HepG2 (cell line): Measurements from ENCODE around the gene PRM2. TPM values are rescaled to one million over a fixed set of nuclear protein-coding genes. Genes with fewer than 3 reads are reported as not detected.
A peak's percentile ranks its signal among the peaks of the same experiment; 100 is the strongest.

Experiments used
- ATAC-seq: fragments of 200-7000 bp; cut with Tn5 transposase; 3 replicates; pipeline ENCODE4 v1.9.1; 2020; ENCODE audit warnings: mild to moderate bottlenecking, moderate library complexity
- BruUV-seq: library from RNA; stranded (reverse); fragments of 400-500 nt; replicated peaks from 2 replicates; lab custom pipeline; 2021; lab: Mats Ljungman, UMichigan
- CTCF ChIA-PET: fragments of 300-600 bp; formaldehyde crosslinking; extraction: SDS; loops from one replicate; lab custom pipeline; 2021; ENCODE audit warnings: low total read pairs, inconsistent platforms, low intra/inter-chr PET ratio; lab: Yijun Ruan, JAX
- POLR2A ChIA-PET: fragments of 350-600 bp; sonication (Branson Sonifier 250); formaldehyde crosslinking; loops from one replicate; lab custom pipeline; 2020; ENCODE audit warnings: antibody characterized with exemption, inconsistent platforms; lab: Yijun Ruan, JAX
- DNase-seq: peaks from one replicate; pipeline ENCODE4 v3.0.0-alpha.2; 2015; ENCODE audit warnings: low spot score
- FAIRE-seq: peaks from 3 replicates; lab custom pipeline; 2011; peaks lifted over from hg19 to GRCh38; lab: Jason Lieb, UNC
- H2AFZ ChIP-seq: one replicate; pipeline ENCODE4 v1.6.1; 2011; ENCODE audit warnings: low read length, inconsistent platforms
- H3K27ac ChIP-seq: fragments of 300-600 bp; 3 replicates; pipeline ENCODE4 v1.8.0; 2011; ENCODE audit warnings: mixed run types, mild to moderate bottlenecking, mixed read lengths, low read length, inconsistent platforms; ENCODE audit not compliant: insufficient read depth; ENCODE audit errors: extremely low read length
- H3K27me3 ChIP-seq, 2 experiments: fragments of 200-600 bp in 1 of 2; 2 replicates in 1 of 2; 3 replicates in 1 of 2; pipeline versions ENCODE4 v1.6.0 to v1.8.0; 2011; ENCODE audit warnings: low read length in 2 of 2, mild to moderate bottlenecking in 2 of 2, moderate library complexity in 2 of 2, inconsistent platforms in 1 of 2; ENCODE audit not compliant: insufficient read depth in 2 of 2, control insufficient read depth in 1 of 2
- H3K36me3 ChIP-seq, 2 experiments: fragments of 200-600 bp in 1 of 2; replicated peaks in 1 of 2; 2 replicates in 1 of 2; 3 replicates in 1 of 2; pipeline versions ENCODE4 v1.5.1 to v1.8.0; 2011; ENCODE audit warnings: low read length in 2 of 2, inconsistent platforms in 1 of 2; ENCODE audit not compliant: insufficient read depth in 2 of 2, control insufficient read depth in 1 of 2
- H3K4me1 ChIP-seq: 2 replicates; pipeline ENCODE4 v1.5.1; 2012; ENCODE audit warnings: low read length, inconsistent platforms; ENCODE audit not compliant: insufficient read depth
- H3K4me2 ChIP-seq: 2 replicates; pipeline ENCODE4 v1.6.0; 2011; ENCODE audit warnings: low read depth, low read length, inconsistent platforms
- H3K4me3 ChIP-seq, 3 experiments: fragments of 200-600 bp in 1 of 3; sonication (generic), shearing (Covaris generic) in 1 of 3; replicated peaks in 1 of 3; 2 replicates each; pipeline ENCODE4 v1.5.1; 2011 to 2016; ENCODE audit warnings: low read length in 3 of 3, inconsistent platforms in 2 of 3, low read depth in 2 of 3, mild to moderate bottlenecking in 2 of 3, control low read depth in 1 of 3, mixed read lengths in 1 of 3; ENCODE audit not compliant: insufficient read depth in 1 of 3
- H3K79me2 ChIP-seq: one replicate; pipeline ENCODE4 v1.6.1; 2011; ENCODE audit warnings: low read length, inconsistent platforms; ENCODE audit not compliant: insufficient read depth
- H3K9ac ChIP-seq: 2 replicates; pipeline ENCODE4 v1.6.0; 2011; ENCODE audit warnings: mild to moderate bottlenecking, low read depth, low read length, inconsistent platforms; ENCODE audit not compliant: insufficient read depth
- H3K9me3 ChIP-seq: 2 replicates; pipeline ENCODE4 v1.5.1; 2012; ENCODE audit warnings: mild to moderate bottlenecking, low read length
- H4K20me1 ChIP-seq: 2 replicates; pipeline ENCODE4 v1.6.0; 2011; ENCODE audit warnings: inconsistent platforms, mild to moderate bottlenecking, low read length, moderate library complexity; ENCODE audit not compliant: insufficient read depth
- AKAP8 ChIP-seq: sonication (generic); formaldehyde crosslinking; IDR thresholded peaks from 2 replicates; pipeline ENCODE4 v1.5.1; 2020; ENCODE audit warnings: mild to moderate bottlenecking, missing genetic modification reagents
- ATF7 ChIP-seq, 2 experiments: fragments of 450-650 bp in 1 of 2; sonication (generic) in 1 of 2; formaldehyde crosslinking in 1 of 2; IDR thresholded peaks; 2 replicates each; pipeline versions ENCODE4 v1.4.0 to v1.6.1; 2016 to 2020; ENCODE audit warnings: antibody characterized with exemption in 1 of 2, mild to moderate bottlenecking in 1 of 2, missing genetic modification reagents in 1 of 2
- CAMTA2 ChIP-seq: sonication (generic); formaldehyde crosslinking; IDR thresholded peaks from 2 replicates; pipeline ENCODE4 v1.4.0; 2020; ENCODE audit warnings: mild to moderate bottlenecking, missing genetic modification reagents, borderline replicate concordance
- CERS6 ChIP-seq: sonication (generic); formaldehyde crosslinking; IDR thresholded peaks from 2 replicates; pipeline ENCODE4 v1.5.0; 2020; ENCODE audit warnings: missing genetic modification reagents
- ETV6 ChIP-seq: sonication (generic); formaldehyde crosslinking; conservative IDR thresholded peaks from 2 replicates; pipeline ENCODE4 v1.4.0; 2020; ENCODE audit warnings: missing genetic modification reagents
- GATAD2A ChIP-seq: IDR thresholded peaks from 2 replicates; pipeline ENCODE4 v1.6.1; 2016
- HOXA5 ChIP-seq: sonication (generic); formaldehyde crosslinking; IDR thresholded peaks from 2 replicates; pipeline ENCODE4 v1.4.0; 2020; ENCODE audit warnings: missing genetic modification reagents
- ISX ChIP-seq: sonication (generic); formaldehyde crosslinking; conservative IDR thresholded peaks from 2 replicates; pipeline ENCODE4 v1.5.0; 2020; ENCODE audit warnings: missing genetic modification reagents
- KAT8 ChIP-seq: IDR thresholded peaks from 2 replicates; pipeline ENCODE4 v1.6.1; 2016; ENCODE audit warnings: missing genetic modification reagents, missing compliant biosample characterization
- LCORL ChIP-seq, 2 experiments: fragments of 450-650 bp in 1 of 2; sonication (generic) in 1 of 2; formaldehyde crosslinking in 1 of 2; IDR thresholded peaks; 2 replicates each; pipeline versions ENCODE4 v1.5.0 to v1.6.1; 2017 to 2020; ENCODE audit warnings: antibody characterized with exemption in 1 of 2, missing genetic modification reagents in 1 of 2
- NCOA1 ChIP-seq: sonication (generic); formaldehyde crosslinking; IDR thresholded peaks from 2 replicates; pipeline ENCODE4 v1.9.0; 2021; ENCODE audit warnings: missing genetic modification reagents
- PITX1 ChIP-seq: sonication (generic); formaldehyde crosslinking; IDR thresholded peaks from 2 replicates; pipeline ENCODE4 v1.5.1; 2020; ENCODE audit warnings: mild to moderate bottlenecking, missing genetic modification reagents
- RBM22 ChIP-seq: fragments of 200-400 bp; formaldehyde crosslinking; optimal IDR thresholded peaks from 2 replicates; pipeline ENCODE3; 2017; ENCODE audit warnings: mild to moderate bottlenecking, low read length, moderate library complexity
- YEATS4 ChIP-seq: sonication (generic); formaldehyde crosslinking; IDR thresholded peaks from 2 replicates; pipeline ENCODE4 v1.4.0; 2020; ENCODE audit warnings: missing genetic modification reagents, borderline replicate concordance
- ZBTB4 ChIP-seq: sonication (generic); formaldehyde crosslinking; IDR thresholded peaks from 2 replicates; pipeline ENCODE4 v1.4.0; 2020; ENCODE audit warnings: missing genetic modification reagents, mild to moderate bottlenecking, borderline replicate concordance
- ZFP91 ChIP-seq: sonication (generic); formaldehyde crosslinking; IDR thresholded peaks from 2 replicates; pipeline ENCODE4 v1.9.0; 2022; ENCODE audit warnings: missing genetic modification reagents, mild to moderate bottlenecking, borderline replicate concordance
- ZFYVE20 ChIP-seq: sonication (generic); formaldehyde crosslinking; IDR thresholded peaks from 2 replicates; pipeline ENCODE4 v1.8.0; 2023; ENCODE audit warnings: low read depth, mild to moderate bottlenecking, moderate library complexity, missing genetic modification reagents, borderline replicate concordance
- ZNF292 ChIP-seq: sonication (generic); formaldehyde crosslinking; IDR thresholded peaks from 2 replicates; pipeline ENCODE4 v1.8.1; 2022; ENCODE audit warnings: mild to moderate bottlenecking, low read depth, missing genetic modification reagents, borderline replicate concordance
- ZNF30 ChIP-seq: sonication (generic); formaldehyde crosslinking; IDR thresholded peaks from 2 replicates; pipeline ENCODE4 v1.5.0; 2020; ENCODE audit warnings: mild to moderate bottlenecking, missing genetic modification reagents
- ZNF33B ChIP-seq: sonication (generic); formaldehyde crosslinking; IDR thresholded peaks from 2 replicates; pipeline ENCODE4 v1.5.1; 2020; ENCODE audit warnings: mild to moderate bottlenecking, missing genetic modification reagents
- ZNF484 ChIP-seq: sonication (generic); formaldehyde crosslinking; IDR thresholded peaks from 2 replicates; pipeline ENCODE4 v1.5.1; 2020; ENCODE audit warnings: mild to moderate bottlenecking, low read depth, missing genetic modification reagents, borderline replicate concordance
- WGBS: methylation state at CpG from one replicate; pipeline ENCODE4 v1.1.6; 2017; ENCODE audit warnings: low lambda C conversion rate; 5-methylcytosine and 5-hydroxymethylcytosine counted together
- in situ Hi-C: cut with HindIII; loops from 2 replicates; pipeline ENCODE4 v1.10.0; 2017; ENCODE audit warnings: low pct_unique_long_range_greater_than_20kb; ENCODE audit not compliant: extremely low pct_ligation_motif_present
- intact Hi-C: fragments of 100-400 bp; cut with micrococcal nuclease; formaldehyde crosslinking; loops from one replicate; pipeline ENCODE4 v1.10.0; 2022; ENCODE audit not compliant: unreplicated experiment
- polyA plus RNA-seq, 8 experiments: library from polyadenylated mRNA; depleted of rRNA in 3 of 8; stranded (reverse) in 7 of 8; unstranded in 1 of 8; fragments of >200 nt; fragmentation: Illumina TruSeq in 4 of 8; extraction: Trizol in 4 of 8; gene quantifications; 2 replicates each; pipeline versions ENCODE4 v1.2.1 to v1.2.3, GENCODE V29; 2011 to 2016; ENCODE audit warnings: low read depth in 4 of 8, missing spikeins in 1 of 8, mixed read lengths in 1 of 8; ENCODE audit not compliant: insufficient read depth in 1 of 8
- total RNA-seq, 5 experiments: library from RNA; depleted of rRNA; stranded (reverse); fragments of >200 nt; fragmentation: Illumina TruSeq; extraction: Trizol; gene quantifications; 2 replicates each; pipeline ENCODE4 v1.2.3, GENCODE V29; 2016; ENCODE audit warnings: low read depth in 1 of 5

Gene PRM2
- total and polyA plus RNA-seq, 2 of the 13 experiments (the other 11 are each of a cell fraction or from before 2014, with no cell fraction given), result 0.54 TPM; not detected in 1

DNA sequence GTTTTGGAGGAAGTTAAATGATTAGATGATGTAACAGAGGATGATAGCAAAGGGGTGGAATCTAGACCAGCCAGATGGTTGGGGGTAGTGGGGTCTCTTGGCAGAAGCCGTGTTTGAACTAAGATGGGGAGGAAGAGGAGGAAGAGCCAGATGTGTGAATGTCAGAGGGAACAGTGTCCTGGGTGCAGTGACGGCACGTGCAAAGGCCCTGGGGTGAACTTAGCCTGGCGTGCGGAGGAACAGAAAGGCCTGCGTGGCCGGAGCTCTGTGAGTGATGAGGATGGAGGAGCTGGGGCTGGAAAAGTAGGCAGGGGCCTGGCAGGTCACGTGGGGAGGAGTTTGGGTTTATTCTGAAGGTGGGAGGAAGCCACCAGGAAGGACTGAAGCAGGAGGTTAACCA is 42.5 kb upstream of the PRM2 start:
- CTCF ChIA-PET, result no interaction called here
- TF ChIP-seq ZBTB4, result peak; percentile 3; the same call in 1 of the 2 replicates
- no peak for TF ChIP-seq ISX (CRISPR knock-in tag)
- no peak for TF ChIP-seq ZNF484 (CRISPR knock-in tag)
- no peak for TF ChIP-seq PITX1 (CRISPR knock-in tag)
- no peak for TF ChIP-seq GATAD2A
- TF ChIP-seq CERS6 (CRISPR knock-in tag), result no peak
- TF ChIP-seq ZFYVE20, result no peak
- no peak for TF ChIP-seq YEATS4 (CRISPR knock-in tag)
- TF ChIP-seq HOXA5 (CRISPR knock-in tag), result no peak
- 0 out of 2 replicates have a peak, but pooled peaks have one; percentile 7 for TF ChIP-seq ZFP91
- TF ChIP-seq AKAP8 (CRISPR knock-in tag), result no peak
- no peak for TF ChIP-seq LCORL (IDR thresholded peaks at IDR 0.05)
- TF ChIP-seq LCORL (CRISPR knock-in tag; IDR thresholded peaks at IDR 0.05), result no peak
- TF ChIP-seq ETV6, result no peak
- no peak for TF ChIP-seq ZNF30 (CRISPR knock-in tag)
- no peak for TF ChIP-seq ZNF33B (CRISPR knock-in tag)
- no peak for TF ChIP-seq RBM22
- TF ChIP-seq ZNF292 (CRISPR knock-in tag), result no peak
- TF ChIP-seq CAMTA2 (CRISPR knock-in tag), result no peak
- TF ChIP-seq KAT8 (CRISPR knock-in tag), result no peak
- no peak for TF ChIP-seq NCOA1 (CRISPR knock-in tag)
- TF ChIP-seq ATF7 (IDR thresholded peaks at IDR 0.05), result no peak
- no peak for TF ChIP-seq ATF7 (CRISPR knock-in tag; IDR thresholded peaks at IDR 0.05)

More for the DNA sequence above, 42.5 kb upstream of the PRM2 start:
- H3K4me1 ChIP-seq, result peaks cover 26% of the 10 kb centered on the region
- intact Hi-C loops, result no loop called here
- no peaks in the 10 kb centered on the region for H3K79me2 ChIP-seq
- H3K36me3 ChIP-seq, result no peaks in the 10 kb centered on the region
- H4K20me1 ChIP-seq, result no peaks in the 10 kb centered on the region
- no peak for DNase-seq
- H3K4me3 ChIP-seq, result no peak overlapping the region
- FAIRE-seq, result no peak
- no peak overlapping the region for H3K27ac ChIP-seq
- no TSS peak for BruUV-seq
- no peak overlapping the region for H3K4me2 ChIP-seq
- 84% methylated on average over 8 of the region's 8 CpGs for WGBS
- H2AFZ ChIP-seq, result no peak overlapping the region
- H3K27me3 ChIP-seq, result no peaks in the 10 kb centered on the region
- in situ Hi-C loops, result no loop called here
- no peaks in the 10 kb centered on the region for H3K9me3 ChIP-seq
- no peak for ATAC-seq
- no peak overlapping the region for H3K9ac ChIP-seq
- POLR2A ChIA-PET, result interaction anchor here (2.2 kb wide), 1 partner anchor 63 kb away, joined by 10 read pairs; the partner anchor contains the start of gene SOCS1
